Measurements from ENCODE around the gene ACTC1.
"Not testable (repeated sequence)": the region's sequence is repeated elsewhere in the genome, so short reads cannot be mapped to it uniquely, and the experiment has no call there.

Gene ACTC1

DNA sequence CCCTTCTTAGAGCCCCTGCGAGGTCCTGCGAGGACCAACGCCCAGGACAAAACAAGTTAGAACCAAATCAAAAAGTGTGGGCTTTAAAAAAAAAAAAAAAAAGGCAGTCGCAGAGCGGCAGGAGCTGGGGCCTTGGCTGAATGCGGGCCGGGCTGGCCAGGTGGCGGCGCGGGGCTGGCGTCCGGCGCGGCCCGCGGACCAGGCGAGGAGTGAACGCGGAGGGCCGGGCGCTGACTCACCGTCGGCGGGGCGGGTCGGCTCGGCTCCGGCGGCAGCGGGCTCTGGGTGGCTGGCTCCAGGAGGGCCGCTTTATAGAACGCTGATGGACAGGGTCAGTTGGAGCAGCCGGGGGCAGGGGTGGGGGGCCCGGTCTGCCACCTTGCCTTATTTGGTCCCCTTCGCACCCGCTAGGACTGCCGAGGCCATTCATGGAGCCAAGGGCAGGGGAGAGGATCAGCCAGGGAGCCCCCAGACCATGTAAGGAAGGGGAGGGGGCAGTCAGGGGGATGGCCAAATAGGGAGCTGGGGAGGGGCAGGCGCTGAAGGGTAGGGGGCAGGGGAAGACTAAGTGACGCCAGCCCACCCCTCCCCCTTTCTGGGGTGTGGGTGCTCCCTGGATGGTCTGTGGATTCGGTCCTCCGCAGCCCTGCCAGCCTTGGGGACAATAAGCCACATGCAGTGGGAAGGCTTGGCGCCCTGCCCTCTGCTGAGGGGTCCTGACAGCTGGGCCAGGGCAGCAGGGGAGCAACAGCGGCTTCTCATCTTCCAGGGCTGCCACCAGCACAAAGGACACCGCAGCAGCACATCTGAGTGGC is at the start of gene ACTC1:
ACTC1 (minus strand) TSS at position 283 of the 815 bp plus-strand sequence. CDS start 741 bp downstream, outside the sequence.
- DNase-seq: no peak

GRCh38 chr15:34841262-34841725 is 45.9 kb upstream of the ACTC1 start:
- DNase-seq: no peak

- no peak for DNase-seq
These were observed 42.9 kb upstream of the ACTC1 start for GRCh38 chr15:34838282-34838681.

GRCh38 chr15:34837246-34838016 is 42.1 kb upstream of the ACTC1 start:
- DNase-seq: no peak

GRCh38 chr15:34828145-34828911 is 33.0 kb upstream of the ACTC1 start:
- no peak for DNase-seq

DNA sequence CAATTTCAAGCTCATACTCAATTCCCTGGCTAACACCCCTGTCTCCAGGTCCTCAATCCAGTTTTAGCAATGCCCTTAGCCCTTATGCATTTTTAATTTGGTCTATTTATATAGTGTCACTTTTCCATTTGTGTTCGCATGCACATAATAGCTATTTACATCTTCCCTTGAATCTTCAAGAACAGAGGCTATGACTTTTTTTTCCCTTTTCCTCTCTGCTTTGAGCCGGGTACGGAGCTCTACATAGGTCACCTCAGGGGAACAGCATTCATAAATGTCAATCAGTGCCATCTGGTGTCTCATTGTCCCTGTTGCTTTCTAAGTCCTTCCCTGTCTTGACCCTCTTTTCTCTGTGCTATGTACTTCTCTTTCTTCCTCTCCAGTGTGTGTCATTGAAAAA is 26.5 kb upstream of the ACTC1 start:
- no peak for DNase-seq

DNA sequence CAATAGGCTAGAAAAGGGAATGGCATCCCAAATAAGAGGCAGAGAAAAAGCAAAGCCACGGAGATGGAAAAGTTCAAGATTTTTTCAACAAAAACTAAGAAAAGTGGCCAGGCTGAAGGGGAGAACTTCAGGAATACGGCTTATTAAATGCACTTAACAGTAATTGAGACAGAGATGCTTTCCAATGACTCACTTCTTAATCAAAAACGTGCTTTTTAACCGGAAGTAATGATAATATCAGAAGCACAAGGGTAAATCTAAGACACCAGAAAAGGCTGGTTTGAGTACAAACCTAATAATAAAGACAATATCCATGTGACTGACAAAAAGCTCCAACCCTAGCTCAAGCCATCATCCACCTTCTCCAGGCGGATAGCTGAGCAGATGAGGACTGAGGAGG is 24.8 kb upstream of the ACTC1 start:
- no peak for DNase-seq

- no peak for DNase-seq
These were observed 23.2 kb upstream of the ACTC1 start for GRCh38 chr15:34818526-34818925.

- no peak for DNase-seq
These were observed 20.5 kb upstream of the ACTC1 start for GRCh38 chr15:34815836-34816235.

GRCh38 chr15:34813446-34814190 is 18.3 kb upstream of the ACTC1 start:
- DNase-seq: no peak

DNA sequence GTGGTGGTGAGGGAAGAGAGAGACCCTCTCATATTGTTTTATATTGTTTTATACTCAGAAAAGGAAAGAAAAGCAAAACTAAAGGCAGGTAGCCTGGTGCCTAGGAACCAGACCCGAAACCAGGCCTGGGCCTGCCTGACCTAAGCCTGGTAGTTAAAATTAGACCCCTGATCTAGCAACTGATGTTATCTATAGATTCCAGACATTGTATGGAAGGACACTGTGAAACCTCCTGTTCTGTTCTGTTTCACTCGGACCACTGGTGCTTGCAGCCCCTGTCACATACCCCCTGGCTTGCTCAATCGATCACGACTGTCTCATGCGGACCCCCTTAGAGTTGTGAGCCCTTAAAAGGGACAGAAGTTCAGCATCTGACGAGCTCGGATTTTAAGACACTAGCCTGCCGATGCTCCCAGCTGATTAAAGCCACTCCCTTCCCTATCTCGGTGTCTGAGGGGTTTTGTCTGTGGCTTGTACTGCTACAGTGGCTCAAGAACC is 17.6 kb upstream of the ACTC1 start:
- DNase-seq: not testable (repeated sequence)

DNA sequence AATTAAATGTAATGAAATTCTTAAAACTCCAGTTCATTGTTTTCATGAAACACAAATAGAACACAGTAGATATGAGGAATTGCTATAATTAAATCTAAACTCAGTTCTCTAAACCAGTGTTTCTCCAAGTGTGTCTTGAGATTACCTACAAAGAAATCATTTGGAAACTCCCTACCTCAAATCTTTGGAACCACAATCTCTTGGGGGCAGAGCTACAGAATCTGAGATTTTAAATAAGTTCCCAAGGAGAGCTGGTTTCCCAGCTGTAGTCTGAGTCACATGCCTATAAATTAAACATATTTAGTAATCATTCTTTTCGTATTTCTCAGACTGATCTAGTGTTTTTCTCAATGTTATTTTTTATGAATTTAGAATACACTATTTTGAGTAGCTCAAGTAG is 17.0 kb upstream of the ACTC1 start:
- no peak for DNase-seq

DNA sequence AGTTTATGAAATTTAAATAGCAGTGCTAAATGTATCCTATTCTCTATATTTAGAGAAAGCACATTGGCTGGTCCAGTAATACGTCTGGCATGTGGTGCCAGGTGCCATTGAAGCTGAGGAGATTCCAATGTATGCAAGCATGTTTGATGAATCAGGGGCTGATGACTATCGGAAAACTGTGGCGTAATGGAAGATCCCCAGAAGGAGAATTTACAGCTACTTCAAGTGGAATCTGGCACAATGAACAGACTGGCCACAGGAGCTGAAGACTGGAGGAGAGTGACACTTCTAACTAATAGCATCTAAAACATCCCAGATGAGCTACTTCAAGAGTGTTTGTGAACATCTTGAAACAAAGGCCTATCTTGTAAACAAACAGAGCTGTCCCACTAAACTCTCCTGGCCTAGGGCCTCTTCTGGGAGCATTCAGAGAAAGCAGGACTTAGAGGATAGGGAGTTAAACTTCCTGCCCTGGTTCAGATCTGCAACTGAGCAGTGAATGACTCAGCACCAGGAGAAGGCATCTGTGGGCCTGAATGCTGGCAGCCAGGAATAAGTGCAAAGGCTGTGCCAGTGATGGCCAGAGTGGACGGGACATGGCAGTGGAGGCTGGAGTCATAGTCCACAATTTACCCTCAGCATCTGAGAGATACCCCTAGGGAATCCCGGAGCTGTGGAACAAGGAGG is 15.2 kb upstream of the ACTC1 start:
- no peak for DNase-seq

GRCh38 chr15:34809186-34809585 is 13.8 kb upstream of the ACTC1 start:
- no peak for DNase-seq

DNA sequence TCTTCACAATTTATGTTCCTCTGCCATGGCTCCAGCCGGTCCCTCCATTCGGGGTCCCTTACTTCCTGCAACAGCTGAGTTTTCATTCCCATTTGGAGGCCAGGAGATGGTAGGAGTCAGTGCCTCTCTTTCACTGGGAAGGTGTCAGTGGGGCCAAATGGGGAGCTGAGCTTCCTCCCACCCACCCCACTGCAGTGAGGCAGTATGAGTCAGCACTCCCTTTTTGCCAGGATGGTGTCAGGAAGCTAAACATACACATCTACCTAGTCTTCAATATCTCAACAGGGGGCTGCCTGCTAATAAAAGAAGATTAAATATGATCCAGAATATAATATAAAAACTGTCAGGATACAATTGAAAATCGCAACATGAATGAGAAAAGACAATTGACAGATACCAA is 12.7 kb upstream of the ACTC1 start:
- DNase-seq: no peak

- DNase-seq: not testable (repeated sequence)
These were observed 11.9 kb upstream of the ACTC1 start for GRCh38 chr15:34807241-34807640.

DNA sequence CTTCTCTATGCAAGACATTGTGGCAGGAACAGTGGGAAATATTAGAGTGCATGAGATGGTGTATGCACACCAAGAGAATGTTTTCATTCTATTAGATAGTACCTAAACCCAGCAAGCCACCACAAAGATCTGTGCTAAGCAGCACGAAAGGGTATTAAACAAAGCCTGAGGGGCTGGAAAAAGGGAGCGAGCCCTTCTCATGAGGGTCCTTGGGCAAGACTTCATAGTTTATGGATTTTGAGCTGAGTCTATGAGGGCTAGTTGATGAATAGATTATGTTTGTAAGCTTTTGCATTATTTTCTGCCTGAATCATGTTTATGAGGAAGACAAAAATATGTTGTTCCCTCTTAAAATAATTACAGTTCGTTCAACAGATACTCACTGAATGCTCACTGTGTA is 9.4 kb upstream of the ACTC1 start:
- no peak for DNase-seq

DNA sequence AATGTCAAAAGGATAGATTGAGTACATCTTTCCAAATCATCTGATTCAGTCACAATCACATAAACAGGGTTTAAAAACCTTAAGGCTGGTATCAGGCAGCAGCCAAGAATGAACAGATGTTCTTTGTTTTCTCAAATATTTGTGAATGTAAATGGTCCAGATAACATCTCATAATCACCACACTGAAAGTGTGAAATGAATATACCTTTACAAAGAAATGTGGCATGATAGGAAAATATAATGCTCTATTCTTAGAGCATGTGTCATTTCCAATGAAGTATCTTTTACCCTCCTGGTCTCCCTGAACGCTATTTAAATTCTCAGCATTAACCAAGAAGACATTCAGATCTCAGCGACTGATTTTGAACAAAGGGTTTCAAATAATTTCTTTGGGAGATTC is 8.8 kb upstream of the ACTC1 start:
- DNase-seq: no peak

DNA sequence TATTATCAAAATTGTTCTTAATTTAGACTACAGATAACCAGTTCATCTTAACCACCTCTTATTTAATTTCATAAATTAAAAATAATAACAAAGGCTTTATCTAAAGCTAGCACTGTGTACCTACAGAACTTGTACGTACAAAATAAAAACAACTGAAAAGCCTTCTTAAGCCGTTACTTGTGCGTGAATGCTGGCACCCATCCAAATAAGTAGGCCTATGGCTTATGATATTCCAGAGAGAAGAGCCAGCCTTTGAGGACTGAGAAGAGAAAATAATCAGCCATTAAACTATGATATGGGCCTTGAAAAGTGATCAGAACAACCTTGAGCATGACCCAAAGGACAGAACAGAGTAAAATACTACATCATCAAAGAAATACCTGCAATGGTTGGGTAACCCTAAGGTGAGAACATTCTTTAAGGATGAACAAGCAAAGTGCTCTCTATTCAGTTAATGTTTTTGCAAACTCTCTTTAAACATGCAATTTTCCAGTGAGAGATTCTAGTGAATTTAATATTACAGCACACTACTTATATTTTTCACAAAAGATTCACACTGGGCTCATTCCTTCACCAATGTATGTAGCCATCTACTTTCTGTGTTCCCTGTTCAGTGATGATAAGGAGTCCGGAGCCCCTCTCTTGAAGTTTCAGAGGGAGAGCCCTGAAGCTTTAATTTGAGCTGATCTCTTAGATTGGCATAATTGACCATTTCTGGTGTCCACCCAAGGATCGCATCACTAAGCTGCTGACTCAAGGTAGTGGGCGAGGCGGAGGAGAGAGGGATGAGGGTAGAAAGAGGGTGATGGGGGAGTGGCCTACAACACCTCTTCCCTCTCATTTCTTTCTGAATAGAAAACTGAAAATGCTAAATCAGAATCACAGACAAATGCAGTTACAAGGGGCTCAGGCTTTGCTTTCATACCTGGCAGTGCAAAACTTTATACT is 7.7 kb upstream of the ACTC1 start:
- DNase-seq: no peak

GRCh38 chr15:34802371-34802770 is 7.0 kb upstream of the ACTC1 start:
- no peak for DNase-seq
